Liver (tissue), 9 donors: ENCODE results near the gene NSUN4. TPM values are rescaled to one million over a fixed set of nuclear protein-coding genes. Genes with fewer than 3 reads are reported as not detected.

Source experiments
- DNase-seq: peaks from one replicate; pipeline ENCODE4 v3.0.0-alpha.2; 2017; ENCODE audit warnings: low spot score
- H3K27ac ChIP-seq, 2 donors: one replicate each; pipeline ENCODE4 v1.7.0; 2013; ENCODE audit warnings: inconsistent platforms in 2 of 2, low read length in 2 of 2, control low read depth in 1 of 2, low read depth in 1 of 2, mild to moderate bottlenecking in 1 of 2
- H3K27me3 ChIP-seq, 4 donors: one replicate each; pipeline versions ENCODE4 v1.6.1 to v1.7.0; 2013; ENCODE audit warnings: low read length in 3 of 4, inconsistent platforms in 1 of 4, mild to moderate bottlenecking in 1 of 4, moderate library complexity in 1 of 4; ENCODE audit not compliant: control insufficient read depth in 4 of 4, insufficient read depth in 4 of 4
- H3K36me3 ChIP-seq, 4 donors: one replicate each; pipeline versions ENCODE4 v1.6.1 to v1.7.0; 2013; ENCODE audit warnings: low read length in 3 of 4, mild to moderate bottlenecking in 3 of 4, low read depth in 1 of 4, moderate library complexity in 1 of 4; ENCODE audit not compliant: control insufficient read depth in 4 of 4, insufficient read depth in 3 of 4
- H3K4me1 ChIP-seq, 4 donors: one replicate each; pipeline versions ENCODE4 v1.6.1 to v1.7.0; 2013; ENCODE audit warnings: low read length in 3 of 4, mild to moderate bottlenecking in 3 of 4, moderate library complexity in 1 of 4; ENCODE audit not compliant: control insufficient read depth in 4 of 4, insufficient read depth in 4 of 4
- H3K4me3 ChIP-seq, 3 donors: one replicate each; pipeline versions ENCODE4 v1.6.1 to v1.7.0; 2013; ENCODE audit warnings: low read length in 3 of 3, control low read depth in 1 of 3, low read depth in 1 of 3, mild to moderate bottlenecking in 1 of 3
- H3K9ac ChIP-seq, 2 donors: one replicate each; pipeline ENCODE4 v1.7.0; 2013; ENCODE audit warnings: low read length in 2 of 2, mild to moderate bottlenecking in 2 of 2, moderate library complexity in 2 of 2, control low read depth in 1 of 2, low read depth in 1 of 2
- H3K9me3 ChIP-seq, 4 donors: one replicate each; pipeline versions ENCODE4 v1.6.1 to v1.7.0; 2013; ENCODE audit warnings: low read length in 3 of 4; ENCODE audit not compliant: control insufficient read depth in 4 of 4
- ATF3 ChIP-seq: IDR thresholded peaks from 2 replicates; pipeline ENCODE4 v1.6.1; 2016; ENCODE audit warnings: antibody characterized with exemption
- CTCF ChIP-seq: fragments of 150-350 bp; IDR thresholded peaks from 2 replicates; pipeline ENCODE4 v1.5.1; 2017; ENCODE audit warnings: improper control_type of control experiment, low read depth, low read length; ENCODE audit not compliant: missing input control
- FOXA1 ChIP-seq: IDR thresholded peaks from 2 replicates; pipeline ENCODE4 v1.6.1; 2016; ENCODE audit warnings: antibody characterized with exemption
- FOXA2 ChIP-seq: IDR thresholded peaks from 2 replicates; pipeline ENCODE4 v1.6.1; 2016; ENCODE audit warnings: antibody characterized with exemption
- GABPA ChIP-seq, 2 donors: IDR thresholded peaks in 1 of 2; conservative IDR thresholded peaks in 1 of 2; 2 replicates each; pipeline ENCODE4 v1.6.1; 2016; ENCODE audit warnings: antibody characterized with exemption in 2 of 2, mild to moderate bottlenecking in 1 of 2, moderate library complexity in 1 of 2
- HNF4G ChIP-seq: IDR thresholded peaks from 2 replicates; pipeline ENCODE4 v1.6.1; 2016; ENCODE audit warnings: antibody characterized with exemption
- JUND ChIP-seq, 2 donors: IDR thresholded peaks; 2 replicates each; pipeline ENCODE4 v1.6.1; 2016; ENCODE audit warnings: antibody characterized with exemption in 2 of 2
- MAX ChIP-seq: IDR thresholded peaks from 2 replicates; pipeline ENCODE4 v1.6.1; 2016; ENCODE audit warnings: antibody characterized with exemption
- NR2F2 ChIP-seq: IDR thresholded peaks from 2 replicates; pipeline ENCODE4 v1.6.1; 2016; ENCODE audit warnings: antibody characterized with exemption
- RAD21 ChIP-seq, 2 donors: IDR thresholded peaks; 2 replicates each; pipeline ENCODE4 v1.6.1; 2016; ENCODE audit warnings: antibody characterized with exemption in 2 of 2, mild to moderate bottlenecking in 2 of 2
- RXRA ChIP-seq, 2 donors: IDR thresholded peaks; 2 replicates each; pipeline ENCODE4 v1.6.1; 2017 to 2018; ENCODE audit warnings: antibody characterized with exemption in 2 of 2, mild to moderate bottlenecking in 1 of 2
- SP1 ChIP-seq: IDR thresholded peaks from 2 replicates; pipeline ENCODE4 v1.6.1; 2018; ENCODE audit warnings: antibody characterized with exemption, mild to moderate bottlenecking
- YY1 ChIP-seq: IDR thresholded peaks from 2 replicates; pipeline ENCODE4 v1.6.1; 2016; ENCODE audit warnings: antibody characterized with exemption, mild to moderate bottlenecking
- ZBTB33 ChIP-seq: IDR thresholded peaks from 2 replicates; pipeline ENCODE4 v1.6.1; 2016; ENCODE audit warnings: antibody characterized with exemption
- WGBS: extraction: QIAGEN DNeasy Blood & Tissue Kit; methylation state at CpG from one replicate; pipeline ENCODE4 v1.1.7; 2013; 5-methylcytosine and 5-hydroxymethylcytosine counted together
- polyA plus RNA-seq, 2 donors: library from polyadenylated mRNA; stranded (reverse) in 1 of 2; unstranded in 1 of 2; fragments of 200-250 nt in 1 of 2; fragments of >200 nt in 1 of 2; fragmentation: Nextera tagmentation in 1 of 2; extraction: Ambion mirVana in 1 of 2; gene quantifications; one replicate each; pipeline versions ENCODE4 v1.2.1 to v1.2.3, GENCODE V29; 2013 to 2015
- total RNA-seq, 2 donors: library from RNA; depleted of rRNA; stranded (reverse); fragments of >200 nt; gene quantifications; one replicate each; pipeline ENCODE4 v1.2.3, GENCODE V29; 2014
- donor health status: healthy.
- donor health status: healthy.
- donor health status: healthy.
- donor health status: healthy.
- donor health status: healthy.

The NSUN4 gene
- total and polyA plus RNA-seq, 4 donors: 7.0 to 17.2 (median 12.0) TPM

- H3K4me3 ChIP-seq: no peak overlapping the region
- WGBS: 85% methylated on average over 10 of the region's 10 CpGs
- no peaks in the 10 kb centered on the region for H3K36me3 ChIP-seq
- H3K9ac ChIP-seq: no peak overlapping the region
- H3K27ac ChIP-seq: no peak overlapping the region
- DNase-seq: no peak
- no peak for TF ChIP-seq MAX
- TF ChIP-seq CTCF: no peak
- TF ChIP-seq FOXA1: no peak
- no peak for TF ChIP-seq RAD21 (IDR thresholded peaks at IDR 0.05)
- TF ChIP-seq JUND (IDR thresholded peaks at IDR 0.05): no peak
- no peak for TF ChIP-seq GABPA (IDR thresholded peaks at IDR 0.05 in 1 of 2, conservative IDR thresholded peaks at IDR 0.05 in 1 of 2)
- TF ChIP-seq ZBTB33: no peak
- TF ChIP-seq HNF4G: no peak
- no peaks in the 10 kb centered on the region for H3K27me3 ChIP-seq
- H3K9me3 ChIP-seq: peaks cover 0 to 6% (median 2%) of the 10 kb centered on the region in 4 donors
- H3K4me1 ChIP-seq: peaks cover 6 to 26% (median 19%) of the 10 kb centered on the region in 4 donors
Measured at GRCh38 chr1:46396441-46397398, 56.1 kb downstream of the NSUN4 start.

- Histone ChIP-seq H3K4me3 (no peak overlapping the region), H3K27ac (no peak overlapping the region), H3K4me1 (peaks cover 8 to 31% (median 25%) of the 10 kb centered on the region in 4 donors), H3K9me3 (no peaks in the 10 kb centered on the region), H3K27me3 (no peaks in the 10 kb centered on the region), H3K36me3 (peaks cover 0 to 2% (median 0%) of the 10 kb centered on the region in 4 donors), H3K9ac (no peak overlapping the region)
- 89% methylated on average over 9 of the region's 9 CpGs for WGBS
- no peak for TF ChIP-seq SP1
- TF ChIP-seq RAD21 (IDR thresholded peaks at IDR 0.05): no peak
- TF ChIP-seq HNF4G: no peak
- TF ChIP-seq ATF3: no peak
- TF ChIP-seq YY1: no peak
- no peak for TF ChIP-seq MAX
- no peak for DNase-seq
Measured at GRCh38 chr1:46399307-46399706, 58.7 kb downstream of the NSUN4 start.

- Histone ChIP-seq H3K4me3 (no peak overlapping the region), H3K27me3 (no peaks in the 10 kb centered on the region), H3K36me3 (peaks cover 0 to 2% (median 0%) of the 10 kb centered on the region in 4 donors), H3K4me1 (peaks cover 6 to 24% (median 19%) of the 10 kb centered on the region in 4 donors), H3K9me3 (no peaks in the 10 kb centered on the region), H3K27ac (no peak overlapping the region), H3K9ac (no peak overlapping the region)
- 78% methylated on average over 4 of the region's 4 CpGs for WGBS
- no peak for DNase-seq
- no peak for TF ChIP-seq RXRA (IDR thresholded peaks at IDR 0.05)
- TF ChIP-seq NR2F2: no peak
- TF ChIP-seq GABPA (IDR thresholded peaks at IDR 0.05 in 1 of 2, conservative IDR thresholded peaks at IDR 0.05 in 1 of 2): no peak
- TF ChIP-seq CTCF: no peak
- no peak for TF ChIP-seq YY1
- TF ChIP-seq FOXA2: no peak
- TF ChIP-seq MAX: no peak
- no peak for TF ChIP-seq FOXA1
- no peak for TF ChIP-seq HNF4G
- TF ChIP-seq ZBTB33: no peak
- TF ChIP-seq ATF3: no peak
- TF ChIP-seq RAD21 (IDR thresholded peaks at IDR 0.05): no peak
Measured at GRCh38 chr1:46400421-46400820, 59.8 kb downstream of the NSUN4 start.
